Measurements from ENCODE around the gene TMEM123. TPM values are rescaled to one million over a fixed set of nuclear protein-coding genes. Genes with fewer than 3 reads are reported as not detected.

The TMEM123 gene
- total RNA-seq, 1 experiment from 2014 or later = 400 TPM

DNA sequence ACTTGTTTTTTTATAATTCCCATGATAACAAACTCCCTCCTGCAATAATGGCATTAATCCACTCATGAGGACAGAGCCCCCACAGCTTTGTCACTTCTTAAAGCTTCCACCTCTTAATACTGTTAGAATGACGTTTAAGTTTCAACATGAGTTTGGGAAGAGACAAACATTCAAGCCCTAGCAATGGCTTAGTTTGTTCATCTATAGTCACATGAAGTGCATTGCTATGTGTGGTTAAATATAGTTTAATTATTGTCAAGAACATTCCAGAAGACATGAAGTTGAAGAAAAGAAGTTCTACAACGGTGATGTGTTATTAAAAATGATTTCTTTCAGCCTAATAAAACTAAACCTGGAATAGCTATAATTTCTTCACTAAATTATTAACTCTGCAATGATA is 47.4 kb upstream of the TMEM123 start:
- ChIA-PET POLR2A (interaction anchor here (0.6 kb wide), 1 partner anchor 158 kb away, joined by 3 read pairs; no protein-coding TSS in a partner anchor), CTCF (interaction anchor here (1.2 to 2.0 kb wide), 2 partner anchors 109 to 133 kb away, joined by 4 to 7 read pairs; no protein-coding TSS in a partner anchor)
- intact Hi-C loops (cut with micrococcal nuclease; ENCODE audit: unreplicated experiment) = loop anchor here (5.0 to 10.0 kb wide), 2 partner anchors 635 to 1073 kb away; no protein-coding TSS in a partner anchor
- Histone ChIP-seq H3K36me3 (ENCODE audit: control insufficient read depth, insufficient read depth, low read length) (no peaks in the 10 kb centered on the region), H3K27me3 (replicated peaks; ENCODE audit: control insufficient read depth, insufficient read depth, low read length) (no peaks in the 10 kb centered on the region), H3K9me3 (no peaks in the 10 kb centered on the region), H3K4me1 (peaks cover 12% of the 10 kb centered on the region), H3K4me3 (ENCODE audit: low read depth, low read length) (no peak overlapping the region)
- Mint-ChIP-seq H3K4me1 (ENCODE audit: low read depth, unreplicated experiment) (peaks cover 13% of the 10 kb centered on the region), H3K9me3 (ENCODE audit: unreplicated experiment) (no peaks in the 10 kb centered on the region), H3K27me3 (ENCODE audit: insufficient read depth, unreplicated experiment) (no peaks in the 10 kb centered on the region), H3K4me3 (ENCODE audit: unreplicated experiment) (no peak overlapping the region), H3K27ac (ENCODE audit: unreplicated experiment) (no peak overlapping the region), H3K36me3 (ENCODE audit: insufficient read depth, unreplicated experiment) (no peaks in the 10 kb centered on the region)
- DNase-seq = no peak
- no TSS peak for BruUV-seq (replicated peaks)
- TF ChIP-seq CTCF (IDR thresholded peaks at IDR 0.05; ENCODE audit: insufficient read depth in 1 of 2, low read depth in 1 of 2, low read length in 1 of 2, severe bottlenecking in 1 of 2, unreplicated experiment in 1 of 2) = no peak

GRCh38 chr11:102499151-102499550 is 46.6 kb upstream of the TMEM123 start:
- no peak overlapping the region for H3K4me3 Mint-ChIP-seq (ENCODE audit: unreplicated experiment)
- H3K36me3 Mint-ChIP-seq (ENCODE audit: insufficient read depth, unreplicated experiment) = no peaks in the 10 kb centered on the region

DNA sequence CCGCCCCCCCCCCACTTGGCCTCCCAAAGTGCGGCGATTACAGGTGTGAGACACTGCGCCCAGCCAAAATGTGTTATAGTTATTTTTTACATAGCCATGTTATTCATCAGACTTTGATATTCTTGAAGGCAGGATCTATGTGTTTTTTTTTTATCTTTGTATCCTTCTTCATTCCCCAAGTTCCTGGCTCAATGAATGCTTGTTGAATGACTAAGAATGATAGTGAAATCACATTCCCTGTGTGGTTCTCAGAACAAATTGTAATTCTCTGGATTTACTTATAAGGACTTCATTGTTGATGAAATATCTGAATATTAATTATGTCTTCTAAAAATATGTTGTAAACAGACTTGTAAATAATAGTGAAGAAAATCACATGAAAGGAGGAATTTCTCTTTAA is 44.5 kb upstream of the TMEM123 start:
- no peak overlapping the region for H3K4me3 ChIP-seq (ENCODE audit: low read depth, low read length)
- DNase-seq = no peak
- H3K36me3 ChIP-seq (ENCODE audit: control insufficient read depth, insufficient read depth, low read length) = no peaks in the 10 kb centered on the region
- CTCF ChIA-PET = interaction anchor here (1.6 kb wide), 3 partner anchors 107 to 155 kb away, joined by 8 to 30 read pairs (median 21); no protein-coding TSS in a partner anchor
- POLR2A ChIA-PET = no interaction called here
- Mint-ChIP-seq H3K36me3 (ENCODE audit: insufficient read depth, unreplicated experiment) (no peaks in the 10 kb centered on the region), H3K27ac (ENCODE audit: unreplicated experiment) (no peak overlapping the region), H3K27me3 (ENCODE audit: insufficient read depth, unreplicated experiment) (no peaks in the 10 kb centered on the region), H3K9me3 (ENCODE audit: unreplicated experiment) (no peaks in the 10 kb centered on the region), H3K4me1 (ENCODE audit: low read depth, unreplicated experiment) (peaks cover 25% of the 10 kb centered on the region), H3K4me3 (ENCODE audit: unreplicated experiment) (no peak overlapping the region)
- H3K27me3 ChIP-seq (replicated peaks; ENCODE audit: control insufficient read depth, insufficient read depth, low read length) = no peaks in the 10 kb centered on the region
- no peak for TF ChIP-seq CTCF (IDR thresholded peaks at IDR 0.05; ENCODE audit: insufficient read depth in 1 of 2, low read depth in 1 of 2, low read length in 1 of 2, severe bottlenecking in 1 of 2, unreplicated experiment in 1 of 2)
- intact Hi-C loops (cut with micrococcal nuclease; ENCODE audit: unreplicated experiment) = loop anchor here (5.0 to 10.0 kb wide), 2 partner anchors 632 to 1070 kb away; no protein-coding TSS in a partner anchor
- H3K9me3 ChIP-seq = no peaks in the 10 kb centered on the region
- BruUV-seq (replicated peaks) = no TSS peak
- H3K4me1 ChIP-seq = peaks cover 33% of the 10 kb centered on the region

More at GRCh38 chr11:102499151-102499550, 46.6 kb upstream of the TMEM123 start:
- H3K9me3 Mint-ChIP-seq (ENCODE audit: unreplicated experiment) = no peaks in the 10 kb centered on the region
- Histone ChIP-seq H3K27me3 (replicated peaks; ENCODE audit: control insufficient read depth, insufficient read depth, low read length) (no peaks in the 10 kb centered on the region), H3K4me1 (peaks cover 19% of the 10 kb centered on the region), H3K9me3 (no peaks in the 10 kb centered on the region), H3K36me3 (ENCODE audit: control insufficient read depth, insufficient read depth, low read length) (no peaks in the 10 kb centered on the region), H3K4me3 (ENCODE audit: low read depth, low read length) (no peak overlapping the region)
- ChIA-PET CTCF (interaction anchor here (0.7 to 2.0 kb wide), 4 partner anchors 109 to 167 kb away, joined by 3 to 7 read pairs (median 4); no protein-coding TSS in a partner anchor), POLR2A (no interaction called here)
- intact Hi-C loops (cut with micrococcal nuclease; ENCODE audit: unreplicated experiment) = loop anchor here (5.0 to 10.0 kb wide), 2 partner anchors 634 to 1072 kb away; no protein-coding TSS in a partner anchor
- peaks cover 20% of the 10 kb centered on the region for H3K4me1 Mint-ChIP-seq (ENCODE audit: low read depth, unreplicated experiment)
- H3K27ac Mint-ChIP-seq (ENCODE audit: unreplicated experiment) = no peak overlapping the region
- no TSS peak for BruUV-seq (replicated peaks)
- no peak for TF ChIP-seq CTCF (IDR thresholded peaks at IDR 0.05; ENCODE audit: insufficient read depth in 1 of 2, low read depth in 1 of 2, low read length in 1 of 2, severe bottlenecking in 1 of 2, unreplicated experiment in 1 of 2)
- DNase-seq = no peak
- no peaks in the 10 kb centered on the region for H3K27me3 Mint-ChIP-seq (ENCODE audit: insufficient read depth, unreplicated experiment)

Data from Caco-2 (cell line).